Body of pancreas (tissue), 4 donors: ENCODE results near the gene MRTFB. TPM values are rescaled to one million over a fixed set of nuclear protein-coding genes. Genes with fewer than 3 reads are reported as not detected.

Experiments used
- ATAC-seq: fragments of 150-250 bp; one replicate; pipeline ENCODE4 v1.9.1; 2016
- DNase-seq, 4 donors: peaks; one replicate each; pipeline ENCODE4 v3.0.0-alpha.2; 2019
- H3K27ac ChIP-seq, 4 donors: fragments of 200-600 bp; sonication (generic); 1 replicate in 3 of 4; 2 replicates in 1 of 4; pipeline versions ENCODE4 v1.5.1 to v1.6.1; 2016 to 2019; ENCODE audit warnings: mild to moderate bottlenecking in 1 of 4, mixed read lengths in 1 of 4, moderate library complexity in 1 of 4
- H3K27me3 ChIP-seq, 2 donors: fragments of 200-600 bp; sonication (generic); one replicate each; pipeline ENCODE4 v1.6.0; 2016; ENCODE audit warnings: mild to moderate bottlenecking in 1 of 2
- H3K36me3 ChIP-seq, 2 donors: fragments of 200-600 bp; sonication (generic); replicated peaks in 1 of 2; 2 replicates each; pipeline ENCODE4 v1.5.1; 2016; ENCODE audit warnings: low read depth in 2 of 2; ENCODE audit not compliant: insufficient read depth in 1 of 2
- H3K4me1 ChIP-seq: fragments of 200-600 bp; sonication (generic); one replicate; pipeline ENCODE4 v1.6.0; 2016
- H3K4me3 ChIP-seq, 2 donors: fragments of 200-600 bp; sonication (generic); 1 replicate in 1 of 2; 2 replicates in 1 of 2; pipeline ENCODE4 v1.5.1; 2016 to 2019
- H3K9me3 ChIP-seq, 3 donors: fragments of 200-600 bp; sonication (generic); 1 replicate in 2 of 3; 2 replicates in 1 of 3; pipeline ENCODE4 v1.5.1; 2016
- CTCF ChIP-seq, 7 experiments: fragments of 450-650 bp in 4 of 7; fragments of 200-600 bp in 3 of 7; sonication (generic) in 3 of 7; IDR thresholded peaks; one replicate each; pipeline ENCODE4 v1.5.1; 2016 to 2019; ENCODE audit warnings: antibody characterized with exemption in 7 of 7
- POLR2A ChIP-seq, 3 donors: fragments of 450-650 bp; IDR thresholded peaks; one replicate each; pipeline ENCODE4 v1.6.1; 2016; ENCODE audit warnings: antibody characterized with exemption in 3 of 3, mild to moderate bottlenecking in 2 of 3
- WGBS, 2 donors: methylation state at CpG; one replicate each; pipeline ENCODE4 v1.1.5; 2017; 5-methylcytosine and 5-hydroxymethylcytosine counted together
- intact Hi-C: fragments of 100-400 bp; cut with DNase I; formaldehyde crosslinking; loops from one replicate; pipeline ENCODE4 v1.15.1; 2023
- total RNA-seq, 2 donors: library from RNA; depleted of rRNA; stranded (reverse); fragments of >200 nt; gene quantifications; one replicate each; pipeline ENCODE4 v1.1.0, GENCODE V29; 2016

Gene MRTFB
- total RNA-seq, 2 donors from 2014 or later, result 39.2 to 46.8 TPM

- Histone ChIP-seq H3K27me3 (no peaks in the 10 kb centered on the region), H3K4me1 (no peaks in the 10 kb centered on the region), H3K4me3 (no peak overlapping the region), H3K27ac (no peak overlapping the region), H3K36me3 (peaks cover 0 to 5% of the 10 kb centered on the region in 2 donors), H3K9me3 (peaks cover 0 to 2% (median 0%) of the 10 kb centered on the region in 3 donors)
- ATAC-seq (no peak), DNase-seq (no peak)
- no peak for TF ChIP-seq POLR2A (IDR thresholded peaks at IDR 0.05)
- no peak for TF ChIP-seq CTCF (IDR thresholded peaks at IDR 0.05)
- intact Hi-C loops, result no loop called here
- 96 to 100% methylated on average over 1 of the region's 1 CpG for WGBS, 2 donors
These were observed 68.8 kb downstream of the MRTFB start for GRCh38 chr16:14139872-14140271.

GRCh38 chr16:14140923-14141322, 69.8 kb downstream of the MRTFB start:
- Histone ChIP-seq H3K9me3 (peaks cover 0 to 2% (median 0%) of the 10 kb centered on the region in 3 donors), H3K27me3 (no peaks in the 10 kb centered on the region), H3K4me3 (no peak overlapping the region), H3K27ac (no peak overlapping the region), H3K4me1 (no peaks in the 10 kb centered on the region), H3K36me3 (peaks cover 0 to 5% of the 10 kb centered on the region in 2 donors)
- DNase-seq, result no peak
- intact Hi-C loops, result no loop called here
- 94 to 97% methylated on average over 5 of the region's 5 CpGs for WGBS, 2 donors
- ATAC-seq, result no peak
- TF ChIP-seq CTCF (IDR thresholded peaks at IDR 0.05) (no peak), POLR2A (IDR thresholded peaks at IDR 0.05) (no peak)

- H3K4me1 ChIP-seq, result peaks cover 1% of the 10 kb centered on the region
- no peak overlapping the region for H3K4me3 ChIP-seq
- intact Hi-C loops, result no loop called here
- H3K36me3 ChIP-seq, result no peaks in the 10 kb centered on the region
- TF ChIP-seq POLR2A (IDR thresholded peaks at IDR 0.05) (no peak), CTCF (IDR thresholded peaks at IDR 0.05) (no peak)
- H3K27me3 ChIP-seq, result no peaks in the 10 kb centered on the region
- peak in 2 of 4 donors; percentile 24 to 34 for DNase-seq
- no peaks in the 10 kb centered on the region for H3K9me3 ChIP-seq
- no peak for ATAC-seq
- H3K27ac ChIP-seq, result no peak overlapping the region
These were observed 75.3 kb downstream of the MRTFB start for GRCh38 chr16:14146445-14146844.

- DNase-seq (no peak), ATAC-seq (no peak)
- WGBS, 2 donors, result 89 to 92% methylated on average over 2 of the region's 2 CpGs
- Histone ChIP-seq H3K4me3 (no peak overlapping the region), H3K4me1 (peaks cover 6% of the 10 kb centered on the region), H3K27me3 (no peaks in the 10 kb centered on the region), H3K27ac (no peak overlapping the region), H3K36me3 (no peaks in the 10 kb centered on the region), H3K9me3 (no peaks in the 10 kb centered on the region)
- TF ChIP-seq POLR2A (IDR thresholded peaks at IDR 0.05), result no peak
- TF ChIP-seq CTCF (IDR thresholded peaks at IDR 0.05), result no peak
- intact Hi-C loops, result no loop called here
These were observed 76.9 kb downstream of the MRTFB start for GRCh38 chr16:14148016-14148415.

- no peak for ATAC-seq
- TF ChIP-seq CTCF (IDR thresholded peaks at IDR 0.05) (no peak), POLR2A (IDR thresholded peaks at IDR 0.05) (no peak)
These were observed 77.5 kb downstream of the MRTFB start for GRCh38 chr16:14148569-14148968.

More at GRCh38 chr16:14148569-14148968, 77.5 kb downstream of the MRTFB start:
- peaks cover 6% of the 10 kb centered on the region for H3K4me1 ChIP-seq
- H3K9me3 ChIP-seq, result no peaks in the 10 kb centered on the region
- H3K36me3 ChIP-seq, result no peaks in the 10 kb centered on the region
- no peak for DNase-seq
- no peak overlapping the region for H3K27ac ChIP-seq
- no peaks in the 10 kb centered on the region for H3K27me3 ChIP-seq
- H3K4me3 ChIP-seq, result no peak overlapping the region
- 77 to 79% methylated on average over 8 of the region's 8 CpGs for WGBS, 2 donors
- intact Hi-C loops, result no loop called here
